ENCODE data around the gene NPLOC4. TPM values are rescaled to one million over a fixed set of nuclear protein-coding genes. Genes with fewer than 3 reads are reported as not detected.

Gene NPLOC4
- total and polyA plus RNA-seq, 9 of the 15 experiments (the other 6 are each of a cell fraction or from before 2014, with no cell fraction given): 1.5 to 116 (median 64.5) TPM

DNA sequence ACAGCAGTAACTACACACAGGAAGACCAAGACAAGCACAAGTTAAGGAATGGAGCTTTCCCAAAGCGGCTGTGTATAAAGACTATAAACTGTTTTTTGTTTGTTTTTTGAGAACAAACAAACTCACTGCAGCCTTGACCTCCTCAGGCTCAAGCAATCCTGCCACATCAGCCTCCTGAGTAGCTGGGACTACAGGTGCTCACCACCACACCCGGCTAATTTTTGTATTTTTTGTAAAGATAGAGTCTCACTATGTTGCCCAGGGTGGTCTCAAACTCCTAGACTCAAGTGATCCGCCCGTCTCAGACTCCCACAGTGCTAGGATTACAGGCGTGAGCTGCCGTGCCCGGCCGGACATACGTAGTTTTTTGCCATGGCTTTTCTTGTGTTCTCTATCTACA lies 23.5 kb upstream of the NPLOC4 start:
- intact Hi-C loops (cut with micrococcal nuclease) (no loop called here), in situ Hi-C loops (cut with MboI) (no loop called here)
- TF ChIP-seq, protein P1, sequence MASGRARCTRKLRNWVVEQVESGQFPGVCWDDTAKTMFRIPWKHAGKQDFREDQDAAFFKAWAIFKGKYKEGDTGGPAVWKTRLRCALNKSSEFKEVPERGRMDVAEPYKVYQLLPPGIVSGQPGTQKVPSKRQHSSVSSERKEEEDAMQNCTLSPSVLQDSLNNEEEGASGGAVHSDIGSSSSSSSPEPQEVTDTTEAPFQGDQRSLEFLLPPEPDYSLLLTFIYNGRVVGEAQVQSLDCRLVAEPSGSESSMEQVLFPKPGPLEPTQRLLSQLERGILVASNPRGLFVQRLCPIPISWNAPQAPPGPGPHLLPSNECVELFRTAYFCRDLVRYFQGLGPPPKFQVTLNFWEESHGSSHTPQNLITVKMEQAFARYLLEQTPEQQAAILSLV (tag; IDR thresholded peaks at IDR 0.05): no peak
- TF ChIP-seq ZNF583 (CRISPR knock-in tag; IDR thresholded peaks at IDR 0.05) (no peak), ZNF785 (CRISPR knock-in tag; IDR thresholded peaks at IDR 0.05) (no peak), BRCA1 (IDR thresholded peaks at IDR 0.05) (no peak), BRCA1 (CRISPR knock-in tag; IDR thresholded peaks at IDR 0.05) (no peak), ZBTB7A (IDR thresholded peaks at IDR 0.05; ENCODE audit: borderline replicate concordance, control insufficient read depth, low read depth, low read length) (no peak), NCOA1 (IDR thresholded peaks at IDR 0.05; ENCODE audit: low read depth) (no peak), FOXM1 (IDR thresholded peaks at IDR 0.05; ENCODE audit: low read depth) (no peak), FOXM1 (CRISPR knock-in tag; IDR thresholded peaks at IDR 0.05; ENCODE audit: low read depth) (no peak), ZNF717 (CRISPR knock-in tag; IDR thresholded peaks at IDR 0.05) (no peak), RBM14 (IDR thresholded peaks at IDR 0.05; ENCODE audit: borderline replicate concordance, insufficient read depth, low read depth, low read length) (no peak), RBM17 (IDR thresholded peaks at IDR 0.05; ENCODE audit: borderline replicate concordance, low read depth, low read length) (no peak), TAL1 (IDR thresholded peaks at IDR 0.05) (no peak), SLC30A9 (CRISPR knock-in tag; IDR thresholded peaks at IDR 0.05) (no peak), MECOM (CRISPR knock-in tag; IDR thresholded peaks at IDR 0.05) (no peak), PCBP1 (IDR thresholded peaks at IDR 0.05; ENCODE audit: low read depth, low read length, poor library complexity, severe bottlenecking) (no peak), POLR2G (IDR thresholded peaks at IDR 0.05; ENCODE audit: low read depth, low read length) (no peak), FOXA1 (IDR thresholded peaks at IDR 0.05; ENCODE audit: borderline replicate concordance) (no peak), RBM15 (IDR thresholded peaks at IDR 0.05; ENCODE audit: insufficient read depth, low read length) (no peak)
- TF ChIP-seq, protein P2, sequence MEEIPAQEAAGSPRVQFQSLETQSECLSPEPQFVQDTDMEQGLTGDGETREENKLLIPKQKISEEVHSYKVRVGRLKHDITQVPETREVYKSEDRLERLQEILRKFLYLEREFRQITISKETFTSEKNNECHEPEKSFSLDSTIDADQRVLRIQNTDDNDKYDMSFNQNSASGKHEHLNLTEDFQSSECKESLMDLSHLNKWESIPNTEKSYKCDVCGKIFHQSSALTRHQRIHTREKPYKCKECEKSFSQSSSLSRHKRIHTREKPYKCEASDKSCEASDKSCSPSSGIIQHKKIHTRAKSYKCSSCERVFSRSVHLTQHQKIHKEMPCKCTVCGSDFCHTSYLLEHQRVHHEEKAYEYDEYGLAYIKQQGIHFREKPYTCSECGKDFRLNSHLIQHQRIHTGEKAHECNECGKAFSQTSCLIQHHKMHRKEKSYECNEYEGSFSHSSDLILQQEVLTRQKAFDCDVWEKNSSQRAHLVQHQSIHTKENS (CRISPR knock-in tag; IDR thresholded peaks at IDR 0.05): no peak
- TF ChIP-seq, protein P3, sequence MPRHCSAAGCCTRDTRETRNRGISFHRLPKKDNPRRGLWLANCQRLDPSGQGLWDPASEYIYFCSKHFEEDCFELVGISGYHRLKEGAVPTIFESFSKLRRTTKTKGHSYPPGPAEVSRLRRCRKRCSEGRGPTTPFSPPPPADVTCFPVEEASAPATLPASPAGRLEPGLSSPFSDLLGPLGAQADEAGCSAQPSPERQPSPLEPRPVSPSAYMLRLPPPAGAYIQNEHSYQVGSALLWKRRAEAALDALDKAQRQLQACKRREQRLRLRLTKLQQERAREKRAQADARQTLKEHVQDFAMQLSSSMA (CRISPR knock-in tag; IDR thresholded peaks at IDR 0.05): no peak
- H3K4me2 ChIP-seq (ENCODE audit: insufficient read depth, low read length): no peak overlapping the region
- H3K79me2 ChIP-seq (ENCODE audit: control insufficient read depth, insufficient read depth, low read length): peaks cover 14% of the 10 kb centered on the region
- H4K20me1 ChIP-seq (replicated peaks; ENCODE audit: control insufficient read depth, insufficient read depth, low read length): no peaks in the 10 kb centered on the region
- FAIRE-seq (no peak), ATAC-seq (no peak), DNase-seq (ENCODE audit: extremely low read depth in 1 of 4, low spot score in 3 of 4) (no peak)
- H3K36me3 ChIP-seq (ENCODE audit: control insufficient read depth, insufficient read depth, low read length): peaks cover 14% of the 10 kb centered on the region; the same call in 1 of the 3 replicates
- ChIA-PET CTCF (ENCODE audit: low intra/inter-chr PET ratio) (no interaction called here), POLR2A (interaction anchor here (1.2 to 1.6 kb wide), 2 partner anchors 21 to 24 kb away, joined by 3 to 6 read pairs; partner anchors contain the start of genes ARL16 and HGS)
- H3K27ac ChIP-seq (ENCODE audit: extremely low read depth, low read depth, low read length): no peak overlapping the region
- no peaks in the 10 kb centered on the region for H3K9me1 ChIP-seq (ENCODE audit: control insufficient read depth, insufficient read depth, low read length)
- 76% methylated on average over 9 of the region's 9 CpGs for WGBS (ENCODE audit: insufficient coverage, low coverage, missing lambda C conversion rate)
- H3K4me1 ChIP-seq (replicated peaks in 1 of 2; ENCODE audit: control insufficient read depth in 2 of 2, insufficient read depth in 2 of 2, low read length in 2 of 2): peaks cover 25 to 42% of the 10 kb centered on the region in 2 experiments
- H3K9me3 ChIP-seq (replicated peaks; ENCODE audit: control insufficient read depth, insufficient read depth, low read depth, low read length): no peaks in the 10 kb centered on the region
- no TSS peak for BruUV-seq (replicated peaks)
- no peak overlapping the region for H3K4me3 ChIP-seq
- H2AFZ ChIP-seq (ENCODE audit: low read depth, low read length): no peak overlapping the region
- H3K27me3 ChIP-seq (ENCODE audit: control insufficient read depth in 2 of 2, insufficient read depth in 2 of 2, low read length in 2 of 2): no peaks in the 10 kb centered on the region
- H3K9ac ChIP-seq (ENCODE audit: insufficient read depth in 1 of 2, low read depth in 2 of 2, low read length in 2 of 2): no peak overlapping the region

Data from K562 (cell line).